ENCODE results near the gene SMU1.

- TF ChIP-seq, protein P1, sequence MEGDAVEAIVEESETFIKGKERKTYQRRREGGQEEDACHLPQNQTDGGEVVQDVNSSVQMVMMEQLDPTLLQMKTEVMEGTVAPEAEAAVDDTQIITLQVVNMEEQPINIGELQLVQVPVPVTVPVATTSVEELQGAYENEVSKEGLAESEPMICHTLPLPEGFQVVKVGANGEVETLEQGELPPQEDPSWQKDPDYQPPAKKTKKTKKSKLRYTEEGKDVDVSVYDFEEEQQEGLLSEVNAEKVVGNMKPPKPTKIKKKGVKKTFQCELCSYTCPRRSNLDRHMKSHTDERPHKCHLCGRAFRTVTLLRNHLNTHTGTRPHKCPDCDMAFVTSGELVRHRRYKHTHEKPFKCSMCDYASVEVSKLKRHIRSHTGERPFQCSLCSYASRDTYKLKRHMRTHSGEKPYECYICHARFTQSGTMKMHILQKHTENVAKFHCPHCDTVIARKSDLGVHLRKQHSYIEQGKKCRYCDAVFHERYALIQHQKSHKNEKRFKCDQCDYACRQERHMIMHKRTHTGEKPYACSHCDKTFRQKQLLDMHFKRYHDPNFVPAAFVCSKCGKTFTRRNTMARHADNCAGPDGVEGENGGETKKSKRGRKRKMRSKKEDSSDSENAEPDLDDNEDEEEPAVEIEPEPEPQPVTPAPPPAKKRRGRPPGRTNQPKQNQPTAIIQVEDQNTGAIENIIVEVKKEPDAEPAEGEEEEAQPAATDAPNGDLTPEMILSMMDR (IDR thresholded peaks at IDR 0.05; ENCODE audit: extremely low read depth in 1 of 2, insufficient read depth in 1 of 2, low read depth in 1 of 2, low read length in 2 of 2): no peak
- no peak for TF ChIP-seq EZH2 (IDR thresholded peaks at IDR 0.05; ENCODE audit: borderline replicate concordance, low read depth, low read length, severe bottlenecking)
- TF ChIP-seq MYC (IDR thresholded peaks at IDR 0.05; ENCODE audit: low read depth, low read length): no peak
- no peak for TF ChIP-seq POLR2A (IDR thresholded peaks at IDR 0.05; ENCODE audit: low read depth, low read length)
- no peak for TF ChIP-seq GATA2 (IDR thresholded peaks at IDR 0.05; ENCODE audit: insufficient read depth, insufficient read length, low read depth, low read length)
- no peak for TF ChIP-seq POLR2AphosphoS5 (IDR thresholded peaks at IDR 0.05; ENCODE audit: insufficient read depth, low read depth, low read length)
- TF ChIP-seq, protein P2, sequence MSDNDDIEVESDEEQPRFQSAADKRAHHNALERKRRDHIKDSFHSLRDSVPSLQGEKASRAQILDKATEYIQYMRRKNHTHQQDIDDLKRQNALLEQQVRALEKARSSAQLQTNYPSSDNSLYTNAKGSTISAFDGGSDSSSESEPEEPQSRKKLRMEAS (IDR thresholded peaks at IDR 0.05; ENCODE audit: insufficient read depth, insufficient read length): no peak
- TF ChIP-seq JUN (IDR thresholded peaks at IDR 0.05; ENCODE audit: borderline replicate concordance, insufficient read depth, insufficient read length, low read depth): no peak
These were observed 32.6 kb upstream of the SMU1 start for GRCh38 chr9:33109097-33109496.

All from endothelial cell of umbilical vein (primary cell).